Measurements from ENCODE around the gene PIGK.
"Not testable (repeated sequence)": the region's sequence is repeated elsewhere in the genome, so short reads cannot be mapped to it uniquely, and the experiment has no call there.

The PIGK gene

DNA sequence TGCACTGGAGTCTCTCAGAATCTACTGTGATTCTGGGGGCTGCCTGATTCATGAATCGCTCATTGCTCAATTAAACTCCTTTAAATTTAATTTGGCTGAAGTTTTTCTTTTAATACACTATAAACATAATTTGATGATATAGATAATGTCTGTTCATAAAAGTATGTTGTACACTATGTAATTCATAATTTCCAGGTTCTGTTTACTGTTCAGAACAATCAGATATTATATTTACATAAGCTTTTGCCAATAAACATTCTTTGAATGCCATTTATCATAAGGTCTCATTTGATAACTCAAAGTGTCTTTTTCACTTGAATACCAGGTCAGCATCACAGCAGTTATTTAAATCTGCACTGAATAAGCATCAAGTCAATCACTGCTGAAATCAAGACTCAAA is 39.6 kb downstream of the PIGK start:
- DNase-seq (ENCODE audit: low read depth) = no peak
- H3K4me3 ChIP-seq (ENCODE audit: control insufficient read depth, low read depth, low read length) = no peak overlapping the region
- no peak for TF ChIP-seq CTCF (IDR thresholded peaks at IDR 0.05; ENCODE audit: control insufficient read depth, insufficient read depth, low read depth, low read length, missing control alignments)

GRCh38 chr1:77175230-77175844 is 43.9 kb downstream of the PIGK start:
- no peak overlapping the region for H3K4me3 ChIP-seq (ENCODE audit: control insufficient read depth, low read depth, low read length)
- no peak for TF ChIP-seq CTCF (IDR thresholded peaks at IDR 0.05; ENCODE audit: control insufficient read depth, insufficient read depth, low read depth, low read length, missing control alignments)
- no peak for DNase-seq (ENCODE audit: low read depth)

DNA sequence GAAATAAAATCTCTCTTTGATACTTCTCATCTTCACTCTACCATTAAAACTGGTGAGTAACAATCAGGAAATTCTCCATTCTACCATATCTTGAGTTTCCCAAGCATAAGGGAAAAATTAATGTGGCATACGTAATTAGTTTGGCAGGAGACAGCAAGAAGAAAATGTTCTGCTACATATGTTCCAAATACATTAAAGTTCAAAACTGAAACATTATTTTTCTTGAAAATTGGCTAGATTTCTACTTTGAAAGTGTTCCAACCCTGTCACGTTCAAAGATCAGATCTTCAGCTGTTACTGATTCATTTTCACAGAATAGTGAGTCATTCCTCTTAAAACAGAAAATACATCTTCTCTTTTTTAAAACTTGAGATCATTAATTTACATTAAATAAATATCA is 48.5 kb downstream of the PIGK start:
- DNase-seq (ENCODE audit: low read depth) = peak; percentile 8

GRCh38 chr1:77168358-77168757 is 50.9 kb downstream of the PIGK start:
- H3K4me3 ChIP-seq (ENCODE audit: control insufficient read depth, low read depth, low read length) = no peak overlapping the region
- no peak for TF ChIP-seq CTCF (IDR thresholded peaks at IDR 0.05; ENCODE audit: control insufficient read depth, insufficient read depth, low read depth, low read length, missing control alignments)
- DNase-seq (ENCODE audit: low read depth) = no peak

More for the DNA sequence above, 48.5 kb downstream of the PIGK start:
- no peak for TF ChIP-seq CTCF (IDR thresholded peaks at IDR 0.05; ENCODE audit: control insufficient read depth, insufficient read depth, low read depth, low read length, missing control alignments)
- no peak overlapping the region for H3K4me3 ChIP-seq (ENCODE audit: control insufficient read depth, low read depth, low read length)

DNA sequence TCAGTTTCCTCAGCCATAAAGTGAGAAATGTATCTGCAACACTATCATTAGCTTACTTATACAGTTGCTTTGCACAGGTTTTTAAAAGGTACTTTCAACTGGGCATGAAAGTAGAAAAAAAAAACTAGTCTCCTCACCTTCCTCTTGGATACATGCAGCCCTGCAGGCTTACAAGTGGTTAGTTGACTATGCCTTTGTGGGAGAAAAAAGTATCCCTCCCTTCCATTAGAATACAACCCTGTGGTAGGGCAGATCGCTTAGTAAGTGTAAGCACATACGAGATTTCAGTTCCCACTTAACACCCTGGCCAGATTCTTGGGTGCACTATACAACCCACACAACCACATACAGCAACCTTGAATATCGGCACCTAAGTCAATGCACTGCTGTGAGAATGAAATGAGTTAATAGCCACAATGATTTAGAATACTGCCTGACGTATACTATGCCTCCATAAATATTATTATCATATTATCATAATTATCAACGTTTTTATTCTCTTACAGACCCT is 54.7 kb downstream of the PIGK start:
- H3K4me3 ChIP-seq (ENCODE audit: control insufficient read depth, low read depth, low read length) = no peak overlapping the region
- no peak for TF ChIP-seq CTCF (IDR thresholded peaks at IDR 0.05; ENCODE audit: control insufficient read depth, insufficient read depth, low read depth, low read length, missing control alignments)
- DNase-seq (ENCODE audit: low read depth) = no peak

GRCh38 chr1:77159706-77160105 is 59.5 kb downstream of the PIGK start:
- not testable (repeated sequence) for DNase-seq (ENCODE audit: low read depth); H3K4me3 ChIP-seq (ENCODE audit: control insufficient read depth, low read depth, low read length)

- TF ChIP-seq CTCF (IDR thresholded peaks at IDR 0.05; ENCODE audit: control insufficient read depth, insufficient read depth, low read depth, low read length, missing control alignments) = no peak
- DNase-seq (ENCODE audit: low read depth) = no peak
Observed at GRCh38 chr1:77156214-77156613, 63.0 kb downstream of the PIGK start.

More at GRCh38 chr1:77156214-77156613, 63.0 kb downstream of the PIGK start:
- no peak overlapping the region for H3K4me3 ChIP-seq (ENCODE audit: control insufficient read depth, low read depth, low read length)

All from AG09309 (cell line).